Prostate gland (tissue), 2 donors: ENCODE data around the gene ZNF557. TPM values are rescaled to one million over a fixed set of nuclear protein-coding genes. Genes with fewer than 3 reads are reported as not detected.
A peak's percentile ranks its signal among the peaks of the same experiment; 100 is the strongest.

Experiments used
- DNase-seq: peaks from one replicate; pipeline ENCODE4 v3.0.0-alpha.2; 2019; ENCODE audit warnings: low spot score
- H3K27ac ChIP-seq, 2 donors: fragments of 200-600 bp; sonication (generic); 2 replicates each; pipeline ENCODE4 v1.5.1; 2017 to 2019
- H3K27me3 ChIP-seq: fragments of 200-600 bp; sonication (generic); replicated peaks from 2 replicates; pipeline ENCODE4 v1.5.1; 2019; ENCODE audit not compliant: insufficient read depth
- H3K36me3 ChIP-seq, 2 donors: fragments of 200-600 bp; sonication (generic); 1 replicate in 1 of 2; 2 replicates in 1 of 2; pipeline versions ENCODE4 v1.5.1 to v1.8.1; 2017 to 2019
- H3K4me1 ChIP-seq: fragments of 200-600 bp; sonication (generic); replicated peaks from 2 replicates; pipeline ENCODE4 v1.5.1; 2019
- H3K4me3 ChIP-seq, 2 donors: fragments of 200-600 bp; sonication (generic); 2 replicates each; pipeline ENCODE4 v1.5.1; 2017 to 2019
- H3K9me3 ChIP-seq: fragments of 200-600 bp; sonication (generic); 2 replicates; pipeline ENCODE4 v1.5.1; 2017
- POLR2A ChIP-seq: fragments of 450-650 bp; IDR thresholded peaks from one replicate; pipeline ENCODE4 v1.6.1; 2016; ENCODE audit warnings: antibody characterized with exemption, mild to moderate bottlenecking
- POLR2AphosphoS5 ChIP-seq: sonication (generic); formaldehyde crosslinking; IDR thresholded peaks from one replicate; pipeline ENCODE4 v1.6.1; 2017; ENCODE audit warnings: antibody characterized with exemption
- WGBS: methylation state at CpG from one replicate; pipeline ENCODE4 v1.1.5; 2018; 5-methylcytosine and 5-hydroxymethylcytosine counted together
- intact Hi-C: fragments of 100-400 bp; cut with DNase I; formaldehyde crosslinking; loops from one replicate; pipeline ENCODE4 v1.14.2; 2022
- total RNA-seq, 2 donors: library from RNA; depleted of rRNA; stranded (reverse); fragments of >200 nt; gene quantifications; one replicate each; pipeline ENCODE4 v1.1.0, GENCODE V29; 2016
- TF ChIP-seq, protein P1 (sequence below), 4 experiments: fragments of 200-600 bp in 2 of 4; fragments of 450-650 bp in 2 of 4; sonication (generic) in 2 of 4; IDR thresholded peaks; 1 replicate in 3 of 4; 2 replicates in 1 of 4; pipeline ENCODE4 v1.5.1; 2016 to 2019; ENCODE audit warnings: antibody characterized with exemption in 4 of 4, mild to moderate bottlenecking in 2 of 4, moderate library complexity in 2 of 4

The ZNF557 gene
- total RNA-seq, 2 donors from 2014 or later, result 12.2 to 14.7 TPM

- TF ChIP-seq, protein P1, sequence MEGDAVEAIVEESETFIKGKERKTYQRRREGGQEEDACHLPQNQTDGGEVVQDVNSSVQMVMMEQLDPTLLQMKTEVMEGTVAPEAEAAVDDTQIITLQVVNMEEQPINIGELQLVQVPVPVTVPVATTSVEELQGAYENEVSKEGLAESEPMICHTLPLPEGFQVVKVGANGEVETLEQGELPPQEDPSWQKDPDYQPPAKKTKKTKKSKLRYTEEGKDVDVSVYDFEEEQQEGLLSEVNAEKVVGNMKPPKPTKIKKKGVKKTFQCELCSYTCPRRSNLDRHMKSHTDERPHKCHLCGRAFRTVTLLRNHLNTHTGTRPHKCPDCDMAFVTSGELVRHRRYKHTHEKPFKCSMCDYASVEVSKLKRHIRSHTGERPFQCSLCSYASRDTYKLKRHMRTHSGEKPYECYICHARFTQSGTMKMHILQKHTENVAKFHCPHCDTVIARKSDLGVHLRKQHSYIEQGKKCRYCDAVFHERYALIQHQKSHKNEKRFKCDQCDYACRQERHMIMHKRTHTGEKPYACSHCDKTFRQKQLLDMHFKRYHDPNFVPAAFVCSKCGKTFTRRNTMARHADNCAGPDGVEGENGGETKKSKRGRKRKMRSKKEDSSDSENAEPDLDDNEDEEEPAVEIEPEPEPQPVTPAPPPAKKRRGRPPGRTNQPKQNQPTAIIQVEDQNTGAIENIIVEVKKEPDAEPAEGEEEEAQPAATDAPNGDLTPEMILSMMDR (IDR thresholded peaks at IDR 0.05), result no peak
- TF ChIP-seq POLR2AphosphoS5 (peak; percentile 85), POLR2A (peak; percentile 31)
- Histone ChIP-seq H3K4me1 (no peaks in the 10 kb centered on the region), H3K27me3 (no peaks in the 10 kb centered on the region), H3K9me3 (no peaks in the 10 kb centered on the region), H3K36me3 (no peaks in the 10 kb centered on the region), H3K4me3 (peak overlapping the region; percentile 45 to 54), H3K27ac (peak overlapping the region; percentile 85 to 91)
- intact Hi-C loops, result loop anchor here (2.0 to 10.0 kb wide), 2 partner anchors 242 to 536 kb away; partner anchors contain the start of genes PCP2 and STXBP2
- WGBS, result under 1% methylated on average over 78 of the region's 78 CpGs
- peak; percentile 87 for DNase-seq
These were observed 29.4 kb downstream of the ZNF557 start for GRCh38 chr19:7098701-7099596.

DNA sequence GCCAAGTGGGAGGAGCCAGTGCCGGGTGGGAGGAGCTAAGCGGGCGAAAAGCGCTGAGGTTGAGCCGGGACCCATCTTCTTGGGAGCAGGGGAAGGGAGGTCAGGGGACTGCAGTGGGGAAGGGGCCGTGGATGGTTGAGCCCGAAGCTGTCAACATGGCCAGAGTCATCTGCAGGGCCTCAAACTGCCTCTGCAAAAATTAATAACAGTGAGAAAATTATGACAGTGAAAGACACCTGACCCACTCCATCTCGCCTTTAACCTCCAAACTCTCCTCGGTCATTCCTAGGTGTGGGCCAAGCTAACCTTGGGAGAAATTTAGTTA lies 30.1 kb downstream of the ZNF557 start:
- 14% methylated on average over 9 of the region's 9 CpGs for WGBS
- Histone ChIP-seq H3K4me3 (peak overlapping the region; percentile 45 to 54), H3K27ac (peak overlapping the region; percentile 85 to 91), H3K4me1 (no peaks in the 10 kb centered on the region), H3K36me3 (no peaks in the 10 kb centered on the region), H3K9me3 (no peaks in the 10 kb centered on the region), H3K27me3 (no peaks in the 10 kb centered on the region)
- no peak for DNase-seq
- TF ChIP-seq, protein P1 (IDR thresholded peaks at IDR 0.05), result no peak
- no peak for TF ChIP-seq POLR2A
- intact Hi-C loops, result loop anchor here (2.0 to 10.0 kb wide), 2 partner anchors 241 to 535 kb away; partner anchors contain the start of genes PCP2 and STXBP2

DNA sequence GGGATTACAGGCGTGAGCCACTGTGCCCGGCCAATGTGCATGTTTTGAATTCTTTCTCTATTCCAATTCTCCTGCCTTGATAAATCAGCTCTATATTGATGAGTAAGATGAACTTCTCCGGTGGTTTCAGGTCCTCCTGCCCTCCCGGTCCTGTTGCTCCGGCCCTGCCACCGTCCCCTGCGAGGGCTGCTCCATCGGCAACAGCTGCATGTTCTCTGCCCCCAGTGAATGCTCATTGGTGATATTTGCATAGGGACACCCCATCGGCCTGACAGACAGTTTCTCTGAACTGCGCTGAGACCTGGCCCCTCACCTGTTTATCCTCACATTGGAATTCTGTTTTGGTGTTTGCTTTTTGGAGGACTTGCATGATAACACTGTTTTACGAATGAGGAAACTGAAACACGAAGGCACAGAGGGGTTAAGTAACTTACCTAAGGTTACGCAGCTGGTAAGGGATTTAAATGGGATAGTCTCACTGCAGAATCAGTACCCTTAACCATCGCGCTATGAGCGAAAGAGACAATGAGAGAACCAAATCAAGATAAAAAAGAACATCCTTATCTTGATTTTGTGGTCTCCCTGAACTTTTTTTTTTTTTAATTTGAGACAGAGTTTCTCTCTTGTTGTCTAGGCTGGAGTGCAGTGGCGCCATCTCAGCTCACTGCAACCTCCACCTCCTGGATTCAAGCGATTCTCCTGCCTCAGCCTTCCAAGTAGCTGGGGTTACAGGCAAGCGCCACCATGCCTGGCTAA lies 32.2 kb downstream of the ZNF557 start:
- H3K36me3 ChIP-seq, result no peaks in the 10 kb centered on the region
- no peak for DNase-seq
- no peak for TF ChIP-seq POLR2A
- no peak for TF ChIP-seq POLR2AphosphoS5
- TF ChIP-seq, protein P1 (IDR thresholded peaks at IDR 0.05), result no peak
- WGBS, result 53% methylated on average over 19 of the region's 19 CpGs
- no peak overlapping the region for H3K4me3 ChIP-seq
- intact Hi-C loops, result no loop called here
- H3K4me1 ChIP-seq, result no peaks in the 10 kb centered on the region
- H3K27ac ChIP-seq, result no peak overlapping the region
- no peaks in the 10 kb centered on the region for H3K27me3 ChIP-seq
- no peaks in the 10 kb centered on the region for H3K9me3 ChIP-seq

DNA sequence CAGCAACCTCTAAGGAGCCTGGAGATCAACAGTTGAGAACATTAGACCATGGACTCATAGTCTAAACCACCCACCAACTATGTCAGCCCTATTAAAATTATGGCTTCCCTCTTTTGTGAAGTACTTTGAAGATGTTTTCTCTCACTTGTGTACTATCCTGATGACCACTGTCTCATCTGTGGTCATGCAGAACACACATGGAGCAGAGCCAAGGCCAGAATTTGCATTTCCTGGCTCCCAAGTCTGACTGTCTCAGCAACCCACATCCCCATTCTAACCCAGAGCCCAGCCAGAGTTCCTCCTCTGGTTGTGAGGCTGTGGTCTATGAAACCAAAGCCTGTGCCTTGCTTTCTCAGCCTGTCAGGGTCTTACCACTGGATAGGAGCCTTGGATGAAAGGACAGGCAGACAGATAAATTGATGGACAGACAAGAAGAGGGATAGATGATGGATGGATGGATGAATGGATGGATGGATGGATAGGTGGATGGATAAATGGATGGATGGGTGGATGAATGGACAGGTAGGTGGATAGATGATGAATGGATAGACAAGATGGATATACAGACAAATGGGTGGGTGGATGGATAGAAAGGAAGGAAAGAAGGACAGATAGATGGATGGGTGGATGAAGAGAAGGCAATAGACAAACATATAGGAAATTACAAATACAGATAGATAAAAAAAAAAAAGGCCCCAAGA lies 35.4 kb downstream of the ZNF557 start:
- Histone ChIP-seq H3K36me3 (no peaks in the 10 kb centered on the region), H3K4me1 (no peaks in the 10 kb centered on the region), H3K4me3 (no peak overlapping the region), H3K27me3 (no peaks in the 10 kb centered on the region), H3K27ac (no peak overlapping the region), H3K9me3 (no peaks in the 10 kb centered on the region)
- no peak for TF ChIP-seq POLR2AphosphoS5
- TF ChIP-seq POLR2A, result no peak
- TF ChIP-seq, protein P1 (IDR thresholded peaks at IDR 0.05), result no peak
- no peak for DNase-seq
- intact Hi-C loops, result no loop called here
